B cell (primary cell): ENCODE results near the gene DNAJC4.

Experiments
- CTCF ChIP-seq: fragments of 200-600 bp; IDR thresholded peaks from one replicate; pipeline ENCODE4 v1.8.0; 2022; ENCODE audit warnings: antibody characterized with exemption, mild to moderate bottlenecking
- EZH2 ChIP-seq: IDR thresholded peaks from 2 replicates; pipeline ENCODE4 v1.6.1; 2012; ENCODE audit warnings: borderline replicate concordance, low read depth, mild to moderate bottlenecking, moderate library complexity, low read length; ENCODE audit not compliant: insufficient read depth, poor library complexity, severe bottlenecking

DNA sequence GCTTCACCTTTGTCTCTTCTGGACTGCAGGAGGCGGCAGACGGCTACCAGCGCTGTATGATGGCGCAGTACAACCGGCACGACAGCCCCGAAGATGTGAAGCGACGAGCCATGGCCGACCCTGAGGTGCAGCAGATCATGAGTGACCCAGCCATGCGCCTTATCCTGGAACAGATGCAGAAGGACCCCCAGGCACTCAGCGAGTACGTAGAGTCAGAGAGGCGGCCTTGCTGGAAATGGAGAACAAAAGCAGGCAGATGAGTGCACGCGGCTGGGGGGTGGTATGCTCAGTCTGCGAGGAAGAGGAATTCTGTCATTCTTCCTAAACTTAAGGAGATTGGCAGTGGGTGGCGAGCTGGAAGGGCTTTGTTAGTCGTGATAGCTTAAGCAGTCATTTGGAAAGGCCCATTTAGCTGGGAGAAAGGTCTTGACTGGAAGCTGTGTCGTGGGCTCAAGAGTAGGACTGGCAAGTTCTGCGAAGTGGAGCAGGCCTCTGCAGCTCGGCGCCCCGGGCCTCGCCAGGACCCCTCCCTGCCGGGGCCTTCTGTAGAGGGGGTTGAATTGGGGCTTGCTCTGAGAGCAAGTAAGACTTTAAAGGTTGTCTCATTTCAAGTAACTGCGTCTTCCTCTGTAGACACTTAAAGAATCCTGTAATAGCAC lies 26.8 kb upstream of the DNAJC4 start:
- TF ChIP-seq CTCF (no peak), EZH2 (no peak)
